ENCODE measurements around the gene LEMD1.
"Not testable (repeated sequence)": the region's sequence is repeated elsewhere in the genome, so short reads cannot be mapped to it uniquely, and the experiment has no call there.

The LEMD1 gene

GRCh38 chr1:205424901-205425600, 3.2 kb upstream of the LEMD1 start:
- no peak for TF ChIP-seq ZNF274 (IDR thresholded peaks at IDR 0.05; ENCODE audit: low read depth, low read length)
- H3K4me3 ChIP-seq (ENCODE audit: low read length): no peak overlapping the region

GRCh38 chr1:205423814-205424399, 2.1 kb upstream of the LEMD1 start:
- H3K4me3 ChIP-seq (ENCODE audit: low read length): no peak overlapping the region
- no peak for TF ChIP-seq ZNF274 (IDR thresholded peaks at IDR 0.05; ENCODE audit: low read depth, low read length)

DNA sequence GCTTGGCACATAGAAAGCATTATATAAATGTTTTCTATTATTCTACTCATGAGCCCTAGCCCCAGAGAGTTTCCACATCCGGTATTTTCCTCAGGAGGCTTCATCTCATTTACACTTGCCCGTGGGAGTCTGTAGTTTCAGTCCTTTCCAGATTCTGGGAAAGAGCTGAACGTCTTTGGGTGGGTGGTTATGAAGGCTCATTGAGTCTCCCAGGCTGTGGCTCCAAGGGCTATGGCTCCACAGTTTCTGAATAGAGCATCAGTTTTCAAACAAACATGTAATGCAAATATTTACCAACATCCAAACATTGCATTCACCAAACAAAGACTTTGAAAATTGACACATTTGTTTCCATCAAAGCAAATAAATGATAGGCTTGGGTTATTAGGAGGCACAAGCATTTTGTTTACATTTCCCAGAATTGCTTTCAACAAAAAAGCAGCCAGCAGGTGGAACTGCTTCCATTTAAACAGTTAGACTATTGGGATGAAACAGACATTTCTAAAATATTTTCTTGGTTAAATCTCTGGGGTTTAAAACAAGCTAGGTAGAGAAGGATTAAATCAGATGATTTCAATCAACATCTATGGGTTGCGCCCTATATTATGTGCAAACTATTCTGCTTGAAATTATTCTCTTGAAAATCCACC, 1.3 kb upstream of the LEMD1 start:
- TF ChIP-seq ZNF274 (IDR thresholded peaks at IDR 0.05; ENCODE audit: low read depth, low read length): no peak
- H3K4me3 ChIP-seq (ENCODE audit: low read length): no peak overlapping the region

DNA sequence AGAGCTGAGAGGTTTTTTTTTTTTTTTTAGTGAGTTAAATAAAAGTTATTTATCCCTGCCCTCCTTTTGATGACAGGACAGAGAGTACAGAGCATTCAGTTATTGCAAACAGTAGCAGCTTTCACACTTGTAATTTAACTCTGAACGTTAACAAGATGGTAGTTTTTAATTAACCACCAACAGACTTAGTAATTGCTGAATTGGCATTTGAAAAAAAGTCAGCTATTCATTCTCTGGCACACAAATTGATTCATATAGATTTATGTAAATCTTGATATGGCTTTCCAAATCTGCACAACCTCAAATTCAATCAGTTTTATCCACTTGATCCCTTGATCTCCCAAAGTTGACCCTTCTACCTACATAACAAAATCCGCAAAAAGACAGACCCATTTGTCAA, 918 bp downstream of the LEMD1 start:
- TF ChIP-seq ZNF274 (IDR thresholded peaks at IDR 0.05; ENCODE audit: low read depth, low read length): no peak
- no peak overlapping the region for H3K4me3 ChIP-seq (ENCODE audit: low read length)

GRCh38 chr1:205417870-205418635, 3.8 kb downstream of the LEMD1 start:
- no peak for TF ChIP-seq ZNF274 (IDR thresholded peaks at IDR 0.05; ENCODE audit: low read depth, low read length)
- no peak overlapping the region for H3K4me3 ChIP-seq (ENCODE audit: low read length)

GRCh38 chr1:205416322-205416721, 5.5 kb downstream of the LEMD1 start:
- no peak for TF ChIP-seq ZNF274 (IDR thresholded peaks at IDR 0.05; ENCODE audit: low read depth, low read length)
- H3K4me3 ChIP-seq (ENCODE audit: low read length): no peak overlapping the region

DNA sequence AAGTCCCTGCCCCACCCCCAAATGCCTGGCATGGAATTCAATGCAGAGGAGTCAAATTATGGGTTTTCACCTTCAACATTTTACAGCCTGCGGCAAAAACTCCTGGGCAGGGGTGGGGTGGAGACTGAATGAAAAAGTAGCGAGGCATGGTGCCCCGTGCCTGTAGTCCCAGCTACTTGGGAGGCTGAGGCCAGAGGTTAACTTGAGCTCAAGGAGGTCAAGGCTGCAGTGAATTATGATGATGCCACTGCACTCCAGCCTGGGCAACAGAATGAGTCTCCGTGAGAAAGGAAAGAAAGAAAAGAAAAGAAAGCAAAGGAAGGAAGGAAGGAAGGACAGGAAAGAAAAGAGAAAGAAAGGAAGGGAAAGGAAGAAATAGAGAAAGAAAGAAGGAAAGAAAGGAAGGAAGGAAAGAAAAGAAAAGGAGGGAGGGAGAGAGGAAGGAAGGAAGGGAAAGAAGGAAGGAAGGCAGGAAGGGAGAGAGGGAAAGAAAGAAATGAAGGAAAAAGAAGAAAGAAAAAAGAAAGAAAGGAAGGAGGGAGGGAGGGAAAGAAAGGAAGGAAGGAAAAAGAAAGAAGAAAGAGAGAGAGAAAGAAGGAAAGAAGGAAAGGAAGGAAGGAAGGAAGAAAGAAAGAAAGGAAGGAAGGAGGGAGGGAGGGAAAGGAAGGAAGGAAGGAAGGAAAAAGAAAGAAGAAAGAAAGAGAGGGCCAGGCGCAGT, 11.1 kb downstream of the LEMD1 start:
- no peak for TF ChIP-seq ZNF274 (IDR thresholded peaks at IDR 0.05; ENCODE audit: low read depth, low read length)
- no peak overlapping the region for H3K4me3 ChIP-seq (ENCODE audit: low read length)

DNA sequence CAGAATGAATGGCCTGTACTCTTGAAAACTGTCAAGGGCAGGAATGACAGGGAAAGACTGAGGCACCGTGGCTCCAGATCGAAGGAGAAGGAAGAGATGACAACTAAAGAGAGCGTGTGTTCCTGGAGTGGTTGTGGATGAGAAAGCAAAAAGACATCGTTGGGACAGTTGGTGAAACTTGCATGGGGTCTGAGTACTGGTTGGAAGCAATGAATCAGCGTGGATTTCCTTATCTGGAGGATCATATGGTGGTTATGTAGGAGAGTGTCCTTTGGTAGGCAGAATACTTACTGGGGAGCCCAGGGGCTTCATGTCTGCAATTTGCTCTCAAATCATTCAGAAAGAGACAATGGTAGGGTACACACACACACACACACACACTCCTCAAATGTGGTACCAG, 13.9 kb downstream of the LEMD1 start:
- H3K4me3 ChIP-seq (ENCODE audit: low read length): no peak overlapping the region
- no peak for TF ChIP-seq ZNF274 (IDR thresholded peaks at IDR 0.05; ENCODE audit: low read depth, low read length)

DNA sequence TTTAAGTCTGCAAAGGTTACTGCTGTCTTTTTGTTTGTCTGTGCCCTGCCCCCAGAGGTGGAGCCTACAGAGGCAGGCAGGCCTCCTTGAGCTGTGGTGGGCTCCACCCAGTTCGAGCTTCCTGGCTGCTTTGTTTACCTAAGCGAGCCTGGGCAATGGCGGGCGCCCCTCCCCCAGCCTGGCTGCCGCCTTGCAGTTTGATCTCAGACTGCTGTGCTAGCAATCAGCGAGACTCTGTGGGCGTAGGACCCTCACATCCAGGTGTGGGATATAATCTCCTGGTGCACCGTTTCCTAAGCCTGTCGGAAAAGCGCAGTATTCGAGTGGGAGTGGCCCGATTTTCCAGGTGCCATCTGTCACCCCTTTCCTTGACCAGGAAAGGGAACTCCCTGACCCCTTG, 15.6 kb downstream of the LEMD1 start:
- not testable (repeated sequence) for H3K4me3 ChIP-seq (ENCODE audit: low read length)

DNA sequence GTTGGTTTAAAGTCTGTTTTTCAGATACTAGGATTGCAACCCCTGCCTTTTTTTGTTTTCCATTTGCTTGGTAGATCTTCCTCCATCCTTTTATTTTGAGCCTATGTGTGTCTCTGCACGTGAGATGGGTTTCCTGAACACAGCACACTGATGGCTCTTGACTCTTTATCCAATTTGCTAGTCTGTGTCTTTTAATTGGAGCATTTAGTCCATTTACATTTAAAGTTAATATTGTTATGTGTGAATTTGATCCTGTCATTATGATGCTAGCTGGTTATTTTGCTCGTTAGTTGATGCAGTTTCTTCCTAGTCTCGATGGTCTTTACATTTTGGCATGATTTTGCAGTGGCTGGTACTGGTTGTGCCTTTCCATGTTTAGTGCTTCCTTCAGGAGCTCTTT, 17.4 kb downstream of the LEMD1 start:
- H3K4me3 ChIP-seq (ENCODE audit: low read length): not testable (repeated sequence)

DNA sequence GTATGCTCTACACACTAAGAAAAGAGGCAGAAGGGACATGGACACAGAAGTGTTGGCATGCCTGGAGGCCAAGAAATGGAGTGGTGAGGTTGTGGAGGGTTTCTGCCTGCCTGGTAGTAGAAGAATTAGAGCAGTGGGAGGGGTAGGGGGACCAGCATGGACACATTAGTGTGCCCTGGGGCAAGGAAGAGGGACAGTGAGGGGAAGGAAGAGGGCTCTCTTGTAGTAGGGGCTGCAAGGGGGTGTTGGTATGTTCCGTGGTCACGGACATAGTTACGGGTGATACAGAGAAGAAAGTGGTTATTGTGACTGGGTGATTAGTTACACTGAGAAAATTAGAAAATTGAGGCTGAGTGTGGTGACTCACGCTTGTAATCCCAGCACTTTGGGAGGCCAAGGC, 23.3 kb downstream of the LEMD1 start:
- TF ChIP-seq ZNF274 (IDR thresholded peaks at IDR 0.05; ENCODE audit: low read depth, low read length): no peak
- H3K4me3 ChIP-seq (ENCODE audit: low read length): no peak overlapping the region

- TF ChIP-seq ZNF274 (IDR thresholded peaks at IDR 0.05; ENCODE audit: low read depth, low read length): no peak
- no peak overlapping the region for H3K4me3 ChIP-seq (ENCODE audit: low read length)
Observed at GRCh38 chr1:205396967-205397616, 24.8 kb downstream of the LEMD1 start.

DNA sequence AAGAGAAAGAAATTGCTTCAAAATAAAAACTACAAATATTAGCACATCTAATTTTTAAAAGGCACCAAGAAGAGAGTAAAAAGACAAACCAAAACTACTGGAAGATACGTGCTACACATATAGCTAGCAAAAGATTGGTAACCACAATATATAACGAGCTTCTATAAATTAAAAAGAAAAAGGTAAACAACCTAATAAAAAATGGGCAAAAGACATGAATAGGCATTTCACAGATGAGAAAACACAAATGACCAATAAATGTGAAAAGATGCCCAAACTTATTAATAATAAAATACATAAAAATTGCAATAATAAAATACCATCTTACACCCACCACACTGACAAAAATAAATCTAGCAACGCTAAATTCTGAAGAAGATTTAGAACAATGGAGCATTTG, 26.2 kb downstream of the LEMD1 start:
- TF ChIP-seq ZNF274 (IDR thresholded peaks at IDR 0.05; ENCODE audit: low read depth, low read length): no peak
- no peak overlapping the region for H3K4me3 ChIP-seq (ENCODE audit: low read length)

- no peak overlapping the region for H3K4me3 ChIP-seq (ENCODE audit: low read length)
- TF ChIP-seq ZNF274 (IDR thresholded peaks at IDR 0.05; ENCODE audit: low read depth, low read length): no peak
Observed at GRCh38 chr1:205392650-205393049, 29.2 kb downstream of the LEMD1 start.

Data from GM08714 (cell line).